Breast epithelium (tissue), 4 donors: ENCODE results near the gene STXBP4. TPM values are rescaled to one million over a fixed set of nuclear protein-coding genes. Genes with fewer than 3 reads are reported as not detected.

Experiments
- DNase-seq, 2 donors: peaks; one replicate each; pipeline ENCODE4 v3.0.0-alpha.2; 2019; ENCODE audit warnings: low spot score in 2 of 2
- H3K27ac ChIP-seq, 2 donors: fragments of 200-600 bp; sonication (generic) in 1 of 2; one replicate each; pipeline ENCODE4 v1.5.1; 2016 to 2019; ENCODE audit warnings: mild to moderate bottlenecking in 1 of 2
- H3K27me3 ChIP-seq, 2 donors: fragments of 200-600 bp; sonication (generic) in 1 of 2; one replicate each; pipeline versions ENCODE4 v1.5.1 to v1.6.0; 2017 to 2019; ENCODE audit warnings: control low read depth in 1 of 2, mild to moderate bottlenecking in 1 of 2
- H3K36me3 ChIP-seq: fragments of 200-600 bp; one replicate; pipeline ENCODE4 v1.5.1; 2019
- H3K4me1 ChIP-seq, 2 donors: fragments of 200-600 bp; sonication (generic); one replicate each; pipeline ENCODE4 v1.5.1; 2016 to 2019; ENCODE audit warnings: control low read depth in 1 of 2
- H3K4me3 ChIP-seq, 3 donors: fragments of 200-600 bp; sonication (generic); 1 replicate in 2 of 3; 2 replicates in 1 of 3; pipeline ENCODE4 v1.5.1; 2016 to 2019; ENCODE audit warnings: mild to moderate bottlenecking in 3 of 3, moderate library complexity in 2 of 3
- H3K9me3 ChIP-seq, 2 donors: fragments of 200-600 bp; sonication (generic) in 1 of 2; one replicate each; pipeline ENCODE4 v1.5.1; 2016 to 2019; ENCODE audit warnings: control low read depth in 1 of 2
- POLR2A ChIP-seq: fragments of 450-650 bp; IDR thresholded peaks from one replicate; pipeline ENCODE4 v1.6.1; 2016; ENCODE audit warnings: antibody characterized with exemption, mild to moderate bottlenecking, moderate library complexity
- POLR2AphosphoS5 ChIP-seq, 3 donors: sonication (generic); formaldehyde crosslinking; IDR thresholded peaks; one replicate each; pipeline ENCODE4 v1.6.1; 2017; ENCODE audit warnings: antibody characterized with exemption in 3 of 3
- intact Hi-C: fragments of 100-400 bp; cut with DNase I; formaldehyde crosslinking; loops from one replicate; pipeline ENCODE4 v1.15.1; 2023; ENCODE audit warnings: low total_unique reads
- total RNA-seq, 3 donors: library from RNA; depleted of rRNA; stranded (reverse); fragments of >200 nt; gene quantifications; one replicate each; pipeline ENCODE4 v1.1.0, GENCODE V29; 2016
- TF ChIP-seq, protein P1 (sequence below), 3 donors: fragments of 450-650 bp; IDR thresholded peaks; one replicate each; pipeline ENCODE4 v1.5.1; 2016 to 2017; ENCODE audit warnings: antibody characterized with exemption in 3 of 3, mild to moderate bottlenecking in 3 of 3, moderate library complexity in 3 of 3

The STXBP4 gene
- total RNA-seq: 10 to 100 TPM; 10.4 to 29.2 (median 20.2) TPM

- peaks cover 3% of the 10 kb centered on the region for H3K36me3 ChIP-seq
- no peaks in the 10 kb centered on the region for H3K27me3 ChIP-seq
- peak within 1 kb of the TSS; percentile 83 to 86 for H3K27ac ChIP-seq
- TF ChIP-seq, protein P1, sequence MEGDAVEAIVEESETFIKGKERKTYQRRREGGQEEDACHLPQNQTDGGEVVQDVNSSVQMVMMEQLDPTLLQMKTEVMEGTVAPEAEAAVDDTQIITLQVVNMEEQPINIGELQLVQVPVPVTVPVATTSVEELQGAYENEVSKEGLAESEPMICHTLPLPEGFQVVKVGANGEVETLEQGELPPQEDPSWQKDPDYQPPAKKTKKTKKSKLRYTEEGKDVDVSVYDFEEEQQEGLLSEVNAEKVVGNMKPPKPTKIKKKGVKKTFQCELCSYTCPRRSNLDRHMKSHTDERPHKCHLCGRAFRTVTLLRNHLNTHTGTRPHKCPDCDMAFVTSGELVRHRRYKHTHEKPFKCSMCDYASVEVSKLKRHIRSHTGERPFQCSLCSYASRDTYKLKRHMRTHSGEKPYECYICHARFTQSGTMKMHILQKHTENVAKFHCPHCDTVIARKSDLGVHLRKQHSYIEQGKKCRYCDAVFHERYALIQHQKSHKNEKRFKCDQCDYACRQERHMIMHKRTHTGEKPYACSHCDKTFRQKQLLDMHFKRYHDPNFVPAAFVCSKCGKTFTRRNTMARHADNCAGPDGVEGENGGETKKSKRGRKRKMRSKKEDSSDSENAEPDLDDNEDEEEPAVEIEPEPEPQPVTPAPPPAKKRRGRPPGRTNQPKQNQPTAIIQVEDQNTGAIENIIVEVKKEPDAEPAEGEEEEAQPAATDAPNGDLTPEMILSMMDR (IDR thresholded peaks at IDR 0.05): peak in 1 of 3 donors; percentile 3
- TF ChIP-seq POLR2A: peak; percentile 19
- peak; percentile 55 to 73 (median 71) for TF ChIP-seq POLR2AphosphoS5 (IDR thresholded peaks at IDR 0.05)
- intact Hi-C loops: no loop called here
- H3K4me3 ChIP-seq: peak within 1 kb of the TSS; percentile 78 to 93 (median 89)
- peak; percentile 93 for DNase-seq
- no peaks in the 10 kb centered on the region for H3K9me3 ChIP-seq
- H3K4me1 ChIP-seq: no peaks in the 10 kb centered on the region
These were observed at the start of gene STXBP4, which contains the start of gene COX11 for GRCh38 chr17:54968262-54968987. Gene STXBP4, plus strand, starts transcription at chr17:54968765. Its CDS starts 17,455 bp downstream, at chr17:54986220. Gene COX11, minus strand, starts transcription at chr17:54968654. Its CDS starts 8 bp downstream, at chr17:54968646.

DNA sequence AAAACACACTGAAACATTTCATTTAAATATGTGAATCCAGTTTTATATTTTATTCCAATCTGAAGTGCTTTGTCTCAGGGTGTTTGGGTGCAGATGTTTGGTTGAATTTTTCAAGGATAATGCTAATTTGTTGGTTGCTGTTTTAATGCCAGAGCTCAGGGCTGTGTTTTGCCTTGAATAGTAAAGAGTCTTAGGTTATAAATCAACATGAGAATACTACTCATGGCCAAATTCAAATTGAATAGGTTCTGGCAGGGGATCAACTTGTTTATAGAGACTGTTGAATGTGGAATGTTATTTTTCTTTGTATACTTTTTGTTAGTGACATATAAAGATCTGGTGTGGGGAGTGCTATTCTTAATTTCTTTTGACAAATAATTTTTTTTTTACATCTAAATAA is 49.1 kb upstream of the STXBP4 start:
- intact Hi-C loops: no loop called here
- Histone ChIP-seq H3K9me3 (no peaks in the 10 kb centered on the region), H3K4me1 (no peaks in the 10 kb centered on the region), H3K36me3 (peaks cover 7% of the 10 kb centered on the region), H3K27me3 (no peaks in the 10 kb centered on the region), H3K4me3 (no peak overlapping the region), H3K27ac (no peak overlapping the region)
- no peak for TF ChIP-seq POLR2AphosphoS5 (IDR thresholded peaks at IDR 0.05)
- no peak for DNase-seq

DNA sequence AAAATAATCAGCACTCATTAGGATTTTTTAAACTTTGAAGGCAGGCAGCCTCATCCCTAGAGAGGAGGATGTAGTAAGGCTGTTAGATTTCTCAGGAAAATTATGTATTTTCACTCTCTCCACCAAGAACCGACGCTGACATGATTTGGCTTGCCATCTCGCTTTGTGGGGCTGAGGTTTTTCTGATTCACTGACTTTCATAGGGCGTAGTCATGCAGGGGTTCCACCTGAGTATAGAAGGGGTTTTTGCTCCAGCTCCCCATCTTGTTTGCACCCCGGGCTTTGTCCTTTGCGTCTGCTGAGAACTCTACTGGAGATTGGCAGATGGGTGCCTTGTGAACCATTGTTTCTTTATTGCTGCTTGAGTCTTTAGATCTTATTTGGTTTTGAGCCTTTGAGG is 47.7 kb upstream of the STXBP4 start:
- H3K4me3 ChIP-seq: no peak overlapping the region
- H3K27ac ChIP-seq: no peak overlapping the region
- no peaks in the 10 kb centered on the region for H3K27me3 ChIP-seq
- no peak for TF ChIP-seq POLR2A
- TF ChIP-seq, protein P1 (IDR thresholded peaks at IDR 0.05): no peak
- no peak for TF ChIP-seq POLR2AphosphoS5 (IDR thresholded peaks at IDR 0.05)
- peaks cover 7% of the 10 kb centered on the region for H3K36me3 ChIP-seq
- DNase-seq: no peak
- H3K9me3 ChIP-seq: no peaks in the 10 kb centered on the region
- intact Hi-C loops: no loop called here
- no peaks in the 10 kb centered on the region for H3K4me1 ChIP-seq

DNA sequence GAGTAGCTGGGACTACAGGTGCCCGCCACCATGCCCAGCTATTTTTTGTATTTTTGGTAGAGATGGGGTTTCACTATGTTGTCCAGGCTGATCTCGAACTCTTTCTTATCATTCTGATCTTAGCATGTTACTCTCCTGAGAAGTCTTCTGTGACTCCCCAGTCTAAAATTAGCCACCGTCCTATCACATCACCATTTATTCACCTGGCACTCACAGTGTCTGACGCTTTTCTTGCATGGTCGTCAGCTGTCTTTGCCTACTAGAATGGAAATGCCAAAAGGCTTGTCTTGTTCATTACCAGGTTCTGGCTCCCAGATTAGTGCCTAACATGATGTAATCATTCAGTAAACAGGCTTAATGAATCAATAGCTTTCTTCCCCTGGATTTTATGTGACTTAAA is 44.2 kb upstream of the STXBP4 start:
- H3K27me3 ChIP-seq: no peaks in the 10 kb centered on the region
- no peak overlapping the region for H3K27ac ChIP-seq
- no peak overlapping the region for H3K4me3 ChIP-seq
- H3K4me1 ChIP-seq: no peaks in the 10 kb centered on the region
- no peaks in the 10 kb centered on the region for H3K36me3 ChIP-seq
- intact Hi-C loops: no loop called here
- H3K9me3 ChIP-seq: no peaks in the 10 kb centered on the region
- no peak for DNase-seq
- TF ChIP-seq POLR2AphosphoS5 (IDR thresholded peaks at IDR 0.05): no peak
- TF ChIP-seq, protein P1 (IDR thresholded peaks at IDR 0.05): no peak
- no peak for TF ChIP-seq POLR2A

DNA sequence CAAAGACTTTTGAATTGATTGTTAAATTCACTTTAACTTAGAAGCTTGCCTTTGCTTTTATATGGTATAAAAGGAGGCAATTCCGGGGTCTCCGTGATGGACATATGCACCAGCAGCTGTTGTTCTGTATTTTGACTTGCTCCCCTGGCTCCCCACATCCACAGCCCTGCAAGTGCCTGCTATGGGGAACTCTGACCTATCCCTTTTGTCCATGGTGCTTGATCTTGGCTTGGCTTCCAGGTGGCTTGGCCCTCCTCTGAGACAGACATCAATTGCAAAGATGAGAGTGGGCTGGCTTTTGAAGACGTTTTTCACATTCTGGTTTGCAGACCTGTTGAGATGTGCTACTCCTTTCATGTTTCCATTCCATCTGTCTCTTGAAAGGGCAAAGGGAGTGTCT is 41.0 kb upstream of the STXBP4 start:
- intact Hi-C loops: no loop called here
- H3K27ac ChIP-seq: no peak overlapping the region
- H3K27me3 ChIP-seq: no peaks in the 10 kb centered on the region
- TF ChIP-seq, protein P1 (IDR thresholded peaks at IDR 0.05): no peak
- TF ChIP-seq POLR2A: no peak
- no peak for TF ChIP-seq POLR2AphosphoS5 (IDR thresholded peaks at IDR 0.05)
- H3K4me1 ChIP-seq: no peaks in the 10 kb centered on the region
- no peaks in the 10 kb centered on the region for H3K9me3 ChIP-seq
- no peak overlapping the region for H3K4me3 ChIP-seq
- H3K36me3 ChIP-seq: no peaks in the 10 kb centered on the region
- DNase-seq: no peak
